Stimulated activated CD4-positive, alpha-beta T cell treated with anti-CD3 and anti-CD28 coated beads, Interleukin-1b, Interleukin-23, amount 100 ng/mL, for 1 hour (primary cell): ENCODE data around the gene CCDC137.
A peak's percentile ranks its signal among the peaks of the same experiment; 100 is the strongest.
"Not testable (repeated sequence)": the region's sequence is repeated elsewhere in the genome, so short reads cannot be mapped to it uniquely, and the experiment has no call there.

Experiments used
- DNase-seq, 2 donors: peaks; one replicate each; pipeline ENCODE4 v3.0.0-alpha.2; 2020; ENCODE audit warnings: low read depth in 2 of 2

Gene CCDC137

GRCh38 chr17:81666342-81667191 lies at the start of gene CCDC137, which contains the start of gene OXLD1:
CCDC137 (plus strand) TSS chr17:81666737; CDS start chr17:81666767, 30 bp downstream.
OXLD1 (minus strand) TSS chr17:81666605; CDS start chr17:81666577, 28 bp downstream.
- peak; percentile 72 to 80 for DNase-seq

GRCh38 chr17:81616877-81617276 lies 49.7 kb upstream of the CCDC137 start:
- DNase-seq = no peak

- DNase-seq = not testable (repeated sequence)
Observed at GRCh38 chr17:81618307-81618706, 48.2 kb upstream of the CCDC137 start.

GRCh38 chr17:81621494-81622130 lies 44.9 kb upstream of the CCDC137 start:
- no peak for DNase-seq

GRCh38 chr17:81630274-81630673 lies 36.3 kb upstream of the CCDC137 start:
- no peak for DNase-seq

GRCh38 chr17:81631482-81631881 lies 35.1 kb upstream of the CCDC137 start:
- DNase-seq = no peak

GRCh38 chr17:81635431-81635830 lies 31.1 kb upstream of the CCDC137 start:
- DNase-seq = no peak

- no peak for DNase-seq
Observed at GRCh38 chr17:81635973-81636504, 30.5 kb upstream of the CCDC137 start.

- DNase-seq = peak; percentile 55 to 76
Observed at GRCh38 chr17:81636505-81637288, 29.8 kb upstream of the CCDC137 start, which contains the start of the genes NPLOC4 and TSPAN10. NPLOC4 (minus strand) TSS chr17:81637112; CDS start chr17:81636930, 182 bp downstream. TSPAN10 (plus strand) TSS chr17:81637196; CDS start chr17:81642413, 5,217 bp downstream.

GRCh38 chr17:81638683-81639082 lies 27.9 kb upstream of the CCDC137 start:
- DNase-seq = no peak

GRCh38 chr17:81640011-81640410 lies 26.5 kb upstream of the CCDC137 start:
- DNase-seq = no peak

GRCh38 chr17:81641825-81642489 lies 24.6 kb upstream of the CCDC137 start:
- no peak for DNase-seq

- no peak for DNase-seq
Observed at GRCh38 chr17:81644496-81644895, 22.0 kb upstream of the CCDC137 start.

GRCh38 chr17:81644976-81645952 lies 21.3 kb upstream of the CCDC137 start:
- no peak for DNase-seq

- no peak for DNase-seq
Observed at GRCh38 chr17:81646869-81647600, 19.5 kb upstream of the CCDC137 start.

GRCh38 chr17:81647640-81648012 lies 18.9 kb upstream of the CCDC137 start:
- DNase-seq = no peak

- no peak for DNase-seq
Observed at GRCh38 chr17:81648013-81648706, 18.4 kb upstream of the CCDC137 start.

GRCh38 chr17:81648707-81649085 lies 17.8 kb upstream of the CCDC137 start:
- no peak for DNase-seq

GRCh38 chr17:81650951-81651350 lies 15.6 kb upstream of the CCDC137 start:
- DNase-seq = no peak
